SK-N-SH (cell line): ENCODE data around the gene SV2B.

ENCODE experiments used
- CTCF ChIP-seq: fragments of 200-600 bp; sonication (generic); IDR thresholded peaks from 2 replicates; pipeline ENCODE4 v1.6.1; 2017; ENCODE audit warnings: antibody characterized with exemption, mild to moderate bottlenecking, moderate library complexity
- EP300 ChIP-seq, 2 experiments: IDR thresholded peaks; 2 replicates each; pipeline versions ENCODE4 v1.4.0 to v1.6.1; 2012; ENCODE audit warnings: borderline replicate concordance in 1 of 2, low read depth in 1 of 2, low read length in 1 of 2
- FOXM1 ChIP-seq: IDR thresholded peaks from 2 replicates; pipeline ENCODE4 v1.4.0; 2012; ENCODE audit warnings: low read depth, mild to moderate bottlenecking
- GATA2 ChIP-seq: sonication (generic); formaldehyde crosslinking; IDR thresholded peaks from 2 replicates; pipeline ENCODE4 v1.5.0; 2020; ENCODE audit warnings: mild to moderate bottlenecking, missing genetic modification reagents
- JUND ChIP-seq: IDR thresholded peaks from 2 replicates; pipeline ENCODE4 v1.4.0; 2012
- POLR2AphosphoS5 ChIP-seq: IDR thresholded peaks from 2 replicates; pipeline ENCODE4 v1.6.1; 2012; ENCODE audit warnings: low read depth, low read length
- TCF12 ChIP-seq: IDR thresholded peaks from 2 replicates; pipeline ENCODE4 v1.4.0; 2012
- TEAD4 ChIP-seq: IDR thresholded peaks from 2 replicates; pipeline ENCODE4 v1.4.0; 2012; ENCODE audit warnings: mild to moderate bottlenecking, borderline replicate concordance; ENCODE audit not compliant: insufficient read depth
- TF ChIP-seq, protein P1 (sequence below): IDR thresholded peaks from 2 replicates; pipeline ENCODE4; 2012

DNA sequence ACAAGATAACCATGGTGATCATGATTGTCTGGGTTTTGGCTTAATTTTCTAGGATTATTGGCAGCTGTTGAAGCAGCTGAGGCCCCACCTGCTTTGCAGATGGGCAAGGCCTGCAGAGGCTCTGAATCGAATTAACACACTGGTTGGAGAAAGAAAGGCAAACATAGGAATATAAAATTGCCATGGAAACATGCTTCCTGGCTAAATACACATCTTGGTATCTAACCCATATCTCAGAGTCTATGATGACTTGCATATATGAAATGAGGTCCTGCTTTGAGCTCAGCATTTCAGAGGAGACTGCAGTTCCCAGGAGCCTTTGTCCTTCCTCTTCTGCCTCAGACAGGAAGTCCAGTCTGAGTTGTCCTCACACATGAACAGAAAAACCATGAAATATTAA, 24.3 kb upstream of the SV2B start:
- TF ChIP-seq, protein P1, sequence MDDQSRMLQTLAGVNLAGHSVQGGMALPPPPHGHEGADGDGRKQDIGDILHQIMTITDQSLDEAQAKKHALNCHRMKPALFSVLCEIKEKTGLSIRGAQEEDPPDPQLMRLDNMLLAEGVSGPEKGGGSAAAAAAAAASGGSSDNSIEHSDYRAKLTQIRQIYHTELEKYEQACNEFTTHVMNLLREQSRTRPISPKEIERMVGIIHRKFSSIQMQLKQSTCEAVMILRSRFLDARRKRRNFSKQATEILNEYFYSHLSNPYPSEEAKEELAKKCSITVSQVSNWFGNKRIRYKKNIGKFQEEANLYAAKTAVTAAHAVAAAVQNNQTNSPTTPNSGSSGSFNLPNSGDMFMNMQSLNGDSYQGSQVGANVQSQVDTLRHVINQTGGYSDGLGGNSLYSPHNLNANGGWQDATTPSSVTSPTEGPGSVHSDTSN = no peak
- TF ChIP-seq EP300 (IDR thresholded peaks at IDR 0.05; ENCODE audit: borderline replicate concordance in 1 of 2, low read depth in 1 of 2, low read length in 1 of 2) (peak in 1 of 2 experiments; percentile 24; a peak in 1 of 4 replicates), CTCF (no peak), POLR2AphosphoS5 (no peak), JUND (no peak), TCF12 (no peak), FOXM1 (no peak), GATA2 (CRISPR knock-in tag) (no peak), TEAD4 (no peak)
